ENCODE measurements around the gene PRM3.

PRM3 gene

GRCh38 chr16:11278681-11279628 lies 5.5 kb upstream of the PRM3 start:
- DNase-seq (ENCODE audit: low read depth), result no peak
- H3K4me3 ChIP-seq (ENCODE audit: low read length), result no peak overlapping the region
- TF ChIP-seq, protein P1, sequence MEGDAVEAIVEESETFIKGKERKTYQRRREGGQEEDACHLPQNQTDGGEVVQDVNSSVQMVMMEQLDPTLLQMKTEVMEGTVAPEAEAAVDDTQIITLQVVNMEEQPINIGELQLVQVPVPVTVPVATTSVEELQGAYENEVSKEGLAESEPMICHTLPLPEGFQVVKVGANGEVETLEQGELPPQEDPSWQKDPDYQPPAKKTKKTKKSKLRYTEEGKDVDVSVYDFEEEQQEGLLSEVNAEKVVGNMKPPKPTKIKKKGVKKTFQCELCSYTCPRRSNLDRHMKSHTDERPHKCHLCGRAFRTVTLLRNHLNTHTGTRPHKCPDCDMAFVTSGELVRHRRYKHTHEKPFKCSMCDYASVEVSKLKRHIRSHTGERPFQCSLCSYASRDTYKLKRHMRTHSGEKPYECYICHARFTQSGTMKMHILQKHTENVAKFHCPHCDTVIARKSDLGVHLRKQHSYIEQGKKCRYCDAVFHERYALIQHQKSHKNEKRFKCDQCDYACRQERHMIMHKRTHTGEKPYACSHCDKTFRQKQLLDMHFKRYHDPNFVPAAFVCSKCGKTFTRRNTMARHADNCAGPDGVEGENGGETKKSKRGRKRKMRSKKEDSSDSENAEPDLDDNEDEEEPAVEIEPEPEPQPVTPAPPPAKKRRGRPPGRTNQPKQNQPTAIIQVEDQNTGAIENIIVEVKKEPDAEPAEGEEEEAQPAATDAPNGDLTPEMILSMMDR (conservative IDR thresholded peaks at IDR 0.05; ENCODE audit: low read length), result no peak

DNA sequence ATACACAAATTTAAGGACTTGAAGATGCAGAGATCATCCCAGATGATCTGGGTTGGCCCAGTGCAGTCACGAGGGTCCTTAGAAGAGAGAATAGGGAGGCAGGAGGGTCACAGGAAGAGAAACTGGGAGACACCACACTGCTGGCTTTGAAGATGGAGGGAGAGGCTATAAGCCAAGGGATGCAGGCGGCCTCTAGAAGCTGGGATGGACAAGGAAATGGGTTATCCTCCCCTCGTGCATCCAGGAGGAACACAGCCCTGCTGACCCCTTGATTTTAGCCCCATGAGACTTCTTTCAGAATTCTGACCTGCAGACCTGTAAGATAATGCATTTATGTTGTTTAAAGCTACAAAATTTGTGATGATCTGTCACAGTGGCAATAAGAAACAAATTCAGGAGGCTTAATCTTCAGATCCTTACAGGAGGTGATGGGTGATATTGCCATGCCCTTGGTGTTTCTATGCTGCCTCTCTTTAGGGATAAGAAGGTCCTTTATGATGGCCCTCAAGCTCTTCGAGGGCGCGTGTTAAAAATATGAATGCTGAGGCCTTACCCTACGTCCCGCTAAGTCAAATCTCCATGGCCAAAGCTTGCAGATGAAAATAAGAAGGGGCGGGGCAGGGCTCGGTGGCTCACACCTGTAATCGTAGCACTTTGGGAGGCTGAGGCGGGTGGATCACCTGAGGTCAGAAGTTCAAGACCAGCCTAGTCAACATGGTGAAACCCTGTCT lies 4.3 kb upstream of the PRM3 start:
- H3K4me3 ChIP-seq (ENCODE audit: low read length), result no peak overlapping the region
- TF ChIP-seq, protein P1 (conservative IDR thresholded peaks at IDR 0.05; ENCODE audit: low read length), result no peak
- DNase-seq (ENCODE audit: low read depth), result no peak

DNA sequence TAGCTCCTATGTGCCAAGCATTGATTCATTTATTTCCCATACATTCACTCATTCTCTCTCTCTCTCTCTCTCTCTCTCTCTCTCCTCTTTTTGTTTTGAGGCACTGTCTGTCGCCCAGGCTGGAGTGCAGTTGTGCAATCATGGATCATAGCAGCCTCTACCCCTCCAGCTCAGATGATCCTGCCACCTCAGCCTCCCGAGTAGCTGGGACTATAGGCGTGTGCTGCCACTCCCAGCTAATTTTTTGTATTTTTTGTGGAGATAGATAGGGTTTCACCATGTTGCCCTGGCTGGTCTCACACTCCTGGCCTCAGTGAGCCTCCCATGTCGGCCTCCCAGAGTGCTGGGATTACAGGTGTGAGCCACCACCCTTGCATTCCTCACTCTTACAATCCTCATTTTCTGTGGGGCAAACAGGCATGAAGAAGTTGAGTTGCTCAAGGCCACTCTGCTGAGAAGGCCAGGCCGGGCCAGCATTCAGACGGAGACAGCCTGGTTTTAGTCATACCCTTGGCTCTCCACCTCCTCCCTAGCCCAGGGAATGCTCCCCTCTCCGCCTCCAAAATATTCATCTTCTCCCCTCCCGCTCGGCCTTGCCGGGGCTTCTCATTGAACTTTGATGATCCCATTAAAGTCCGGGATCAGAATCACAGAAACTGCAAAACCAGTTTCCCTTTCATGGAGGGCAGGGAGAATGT lies 3.6 kb upstream of the PRM3 start:
- no peak for DNase-seq (ENCODE audit: low read depth)
- TF ChIP-seq, protein P1 (conservative IDR thresholded peaks at IDR 0.05; ENCODE audit: low read length), result no peak
- H3K4me3 ChIP-seq (ENCODE audit: low read length), result no peak overlapping the region

DNA sequence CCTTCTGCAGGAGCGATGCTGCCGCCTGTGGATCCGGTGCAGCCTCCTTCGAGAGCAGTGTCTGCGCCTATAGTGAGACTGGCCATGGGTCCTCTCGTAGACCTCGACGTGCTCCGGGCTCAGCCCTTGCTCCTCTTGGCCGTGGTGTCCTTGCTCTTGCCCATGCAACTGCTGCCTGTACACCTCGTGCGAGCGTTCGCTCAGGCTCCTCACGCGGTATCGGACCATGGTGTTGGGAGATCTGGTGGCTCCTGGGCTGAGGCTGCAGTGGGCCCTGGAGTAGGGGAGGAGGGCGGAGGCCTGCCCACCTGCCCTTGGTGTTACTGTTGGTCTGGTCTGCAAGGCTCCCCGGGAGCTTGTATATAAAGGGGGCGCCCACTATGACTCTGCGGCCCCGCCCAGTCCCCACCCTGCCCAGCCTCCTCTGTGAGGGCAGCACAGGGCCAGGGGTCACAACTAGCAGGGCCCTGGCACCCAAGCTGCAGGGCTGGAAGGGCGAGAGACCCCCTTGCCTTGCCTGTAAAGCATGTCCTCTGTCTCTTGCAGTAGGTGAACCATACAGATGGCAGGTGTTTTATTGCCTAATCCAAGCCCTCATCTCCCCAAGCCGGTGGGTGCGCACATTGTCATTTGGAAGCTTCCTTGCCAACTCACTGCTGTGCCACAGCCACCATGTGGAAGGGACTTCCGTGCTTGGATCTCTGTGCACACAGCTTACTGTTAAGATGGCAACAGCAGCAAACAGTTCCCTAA lies 2.9 kb upstream of the PRM3 start, which contains the start of gene PRM2:
Gene PRM2 (minus strand): TSS at position 338 of the 753 bp plus-strand sequence. CDS start 110 bp downstream, at position 228.
- TF ChIP-seq, protein P1 (conservative IDR thresholded peaks at IDR 0.05; ENCODE audit: low read length), result no peak
- no peak within 1 kb of the TSS for H3K4me3 ChIP-seq (ENCODE audit: low read length)
- no peak for DNase-seq (ENCODE audit: low read depth)

GRCh38 chr16:11274964-11275363 lies 1.5 kb upstream of the PRM3 start:
- no peak for DNase-seq (ENCODE audit: low read depth)
- H3K4me3 ChIP-seq (ENCODE audit: low read length), result no peak overlapping the region
- TF ChIP-seq, protein P1 (conservative IDR thresholded peaks at IDR 0.05; ENCODE audit: low read length), result no peak

- H3K4me3 ChIP-seq (ENCODE audit: low read length), result no peak overlapping the region
- TF ChIP-seq, protein P1 (conservative IDR thresholded peaks at IDR 0.05; ENCODE audit: low read length), result no peak
- no peak for DNase-seq (ENCODE audit: low read depth)
Measured at GRCh38 chr16:11273721-11274324, 394 bp upstream of the PRM3 start.
